Activated effector memory CD4-positive, alpha-beta T cell treated with anti-CD3 and anti-CD28 coated beads, Interleukin-2, amount 50 U/mL, for 16 hours (primary cell): ENCODE results near the gene CDKN2AIP.
"Not testable (repeated sequence)": the region's sequence is repeated elsewhere in the genome, so short reads cannot be mapped to it uniquely, and the experiment has no call there.

Source experiments
- DNase-seq: peaks from one replicate; pipeline ENCODE4 v3.0.0-alpha.2; 2020

The CDKN2AIP gene

GRCh38 chr4:183455431-183456195 lies 11.2 kb downstream of the CDKN2AIP start:
- DNase-seq, result no peak

GRCh38 chr4:183458005-183458404 lies 13.6 kb downstream of the CDKN2AIP start:
- no peak for DNase-seq

GRCh38 chr4:183463903-183464619 lies 19.6 kb downstream of the CDKN2AIP start:
- DNase-seq, result not testable (repeated sequence)

- not testable (repeated sequence) for DNase-seq
Observed at GRCh38 chr4:183465879-183466278, 21.4 kb downstream of the CDKN2AIP start.

- no peak for DNase-seq
Observed at GRCh38 chr4:183467246-183467645, 22.8 kb downstream of the CDKN2AIP start.

- no peak for DNase-seq
Observed at GRCh38 chr4:183468210-183469095, 24.0 kb downstream of the CDKN2AIP start.

- no peak for DNase-seq
Observed at GRCh38 chr4:183469285-183469684, 24.8 kb downstream of the CDKN2AIP start.

- DNase-seq, result no peak
Observed at GRCh38 chr4:183469936-183470335, 25.5 kb downstream of the CDKN2AIP start.

GRCh38 chr4:183470821-183471220 lies 26.4 kb downstream of the CDKN2AIP start:
- no peak for DNase-seq

- peak; percentile 92 for DNase-seq
Observed at GRCh38 chr4:183471946-183472708, 27.7 kb downstream of the CDKN2AIP start.

GRCh38 chr4:183478123-183478522 lies 33.7 kb downstream of the CDKN2AIP start:
- DNase-seq, result no peak

GRCh38 chr4:183478926-183479325 lies 34.5 kb downstream of the CDKN2AIP start:
- no peak for DNase-seq

GRCh38 chr4:183482515-183483095 lies 38.2 kb downstream of the CDKN2AIP start:
- not testable (repeated sequence) for DNase-seq

GRCh38 chr4:183483997-183484396 lies 39.6 kb downstream of the CDKN2AIP start:
- no peak for DNase-seq

GRCh38 chr4:183485411-183486160 lies 41.1 kb downstream of the CDKN2AIP start:
- no peak for DNase-seq

GRCh38 chr4:183492791-183493222 lies 48.4 kb downstream of the CDKN2AIP start:
- DNase-seq, result no peak

GRCh38 chr4:183493246-183493645 lies 48.8 kb downstream of the CDKN2AIP start:
- DNase-seq, result no peak

GRCh38 chr4:183495184-183495583 lies 50.7 kb downstream of the CDKN2AIP start:
- no peak for DNase-seq
